RPMI7951 (cell line): ENCODE measurements around the gene STEAP3. TPM values are rescaled to one million over a fixed set of nuclear protein-coding genes. Genes with fewer than 3 reads are reported as not detected.
"Not testable (repeated sequence)": the region's sequence is repeated elsewhere in the genome, so short reads cannot be mapped to it uniquely, and the experiment has no call there.

Experiments used
- DNase-seq: peaks from one replicate; pipeline ENCODE4 v3.0.0-alpha.2; 2012; ENCODE audit warnings: low read depth
- total RNA-seq: library from RNA; depleted of rRNA; stranded (reverse); fragments of >200 nt; shearing (Covaris generic); gene quantifications from 2 replicates; pipeline ENCODE4 v1.2.3, GENCODE V29; 2014

STEAP3 gene
- total RNA-seq, 1 experiment from 2014 or later: 27.3 TPM

GRCh38 chr2:119261493-119262225 lies 38.0 kb downstream of the STEAP3 start:
- DNase-seq: no peak

- no peak for DNase-seq
Observed at GRCh38 chr2:119263025-119263424, 39.4 kb downstream of the STEAP3 start.

GRCh38 chr2:119263656-119264055 lies 40.0 kb downstream of the STEAP3 start:
- no peak for DNase-seq

- peak; percentile 51 for DNase-seq
Observed at GRCh38 chr2:119264781-119265692, 41.4 kb downstream of the STEAP3 start.

- DNase-seq: no peak
Observed at GRCh38 chr2:119265693-119266066, 42.0 kb downstream of the STEAP3 start.

GRCh38 chr2:119266091-119266589 lies 42.5 kb downstream of the STEAP3 start:
- DNase-seq: no peak

GRCh38 chr2:119267604-119268003 lies 44.0 kb downstream of the STEAP3 start:
- DNase-seq: no peak

GRCh38 chr2:119276864-119277263 lies 53.2 kb downstream of the STEAP3 start:
- DNase-seq: no peak

- DNase-seq: not testable (repeated sequence)
Observed at GRCh38 chr2:119278385-119278784, 54.8 kb downstream of the STEAP3 start.

GRCh38 chr2:119278946-119279345 lies 55.3 kb downstream of the STEAP3 start:
- no peak for DNase-seq

GRCh38 chr2:119279666-119280065 lies 56.0 kb downstream of the STEAP3 start:
- DNase-seq: no peak

- no peak for DNase-seq
Observed at GRCh38 chr2:119280680-119281079, 57.0 kb downstream of the STEAP3 start.

- no peak for DNase-seq
Observed at GRCh38 chr2:119282146-119282995, 58.7 kb downstream of the STEAP3 start.

GRCh38 chr2:119282996-119283511 lies 59.4 kb downstream of the STEAP3 start:
- DNase-seq: peak; percentile 21

- DNase-seq: peak; percentile 92
Observed at GRCh38 chr2:119283873-119284331, 60.3 kb downstream of the STEAP3 start.

- DNase-seq: no peak
Observed at GRCh38 chr2:119286661-119287060, 63.0 kb downstream of the STEAP3 start.

- no peak for DNase-seq
Observed at GRCh38 chr2:119288576-119288975, 64.9 kb downstream of the STEAP3 start.

GRCh38 chr2:119289093-119289492 lies 65.5 kb downstream of the STEAP3 start:
- no peak for DNase-seq

- DNase-seq: no peak
Observed at GRCh38 chr2:119289642-119290041, 66.0 kb downstream of the STEAP3 start.

GRCh38 chr2:119290859-119291587 lies 67.4 kb downstream of the STEAP3 start:
- DNase-seq: peak; percentile 18
